Activated B cell treated with CpG ODN at 0.5 μM for 24 hours (primary cell): Measurements from ENCODE around the gene C21orf58. TPM values are rescaled to one million over a fixed set of nuclear protein-coding genes. Genes with fewer than 3 reads are reported as not detected.

ENCODE experiments used
- ATAC-seq: fragments of 200-7000 bp; cut with Tn5 transposase; one replicate; pipeline ENCODE4 v1.10.0; 2021; ENCODE audit warnings: low read depth, mild to moderate bottlenecking, moderate library complexity
- CTCF ChIA-PET: fragments of 350-600 bp; sonication (Branson Sonifier 250); formaldehyde crosslinking; loops from one replicate; lab custom pipeline; 2021; ENCODE audit warnings: antibody characterized with exemption; lab: Charles Lee
- POLR2A ChIA-PET: fragments of 350-600 bp; sonication (Branson Sonifier 250); formaldehyde crosslinking; loops from one replicate; lab custom pipeline; 2021; ENCODE audit warnings: antibody characterized with exemption; lab: Charles Lee
- DNase-seq: peaks from one replicate; pipeline ENCODE4 v3.0.0; 2022
- H3K27ac Mint-ChIP-seq: one replicate; pipeline ENCODE4 v1.8.0; 2020; ENCODE audit warnings: mixed read lengths
- H3K27me3 Mint-ChIP-seq: one replicate; pipeline ENCODE4 v1.8.0; 2021; ENCODE audit warnings: mixed read lengths
- H3K36me3 Mint-ChIP-seq: one replicate; pipeline ENCODE4 v1.8.0; 2021; ENCODE audit warnings: low read depth, mixed read lengths
- H3K4me1 Mint-ChIP-seq: one replicate; pipeline ENCODE4 v1.8.0; 2021; ENCODE audit warnings: mixed read lengths
- H3K4me3 Mint-ChIP-seq: one replicate; pipeline ENCODE4 v1.8.0; 2020; ENCODE audit warnings: mild to moderate bottlenecking, mixed read lengths
- H3K9me3 Mint-ChIP-seq: one replicate; pipeline ENCODE4 v1.8.0; 2020; ENCODE audit warnings: mixed read lengths
- intact Hi-C: fragments of 100-400 bp; cut with micrococcal nuclease; formaldehyde crosslinking; loops from one replicate; pipeline ENCODE4 v1.15.1; 2024
- total RNA-seq: library from RNA; stranded (reverse); gene quantifications from 2 replicates; pipeline ENCODE4 v1.2.3, GENCODE V29; 2022
- TF ChIP-seq, protein P1 (sequence below): fragments of 200-600 bp; IDR thresholded peaks from one replicate; pipeline ENCODE4 v1.8.0; 2022; ENCODE audit warnings: antibody characterized with exemption, mild to moderate bottlenecking

C21orf58 gene
- total RNA-seq, 1 donor from 2014 or later, result 4.7 TPM

DNA sequence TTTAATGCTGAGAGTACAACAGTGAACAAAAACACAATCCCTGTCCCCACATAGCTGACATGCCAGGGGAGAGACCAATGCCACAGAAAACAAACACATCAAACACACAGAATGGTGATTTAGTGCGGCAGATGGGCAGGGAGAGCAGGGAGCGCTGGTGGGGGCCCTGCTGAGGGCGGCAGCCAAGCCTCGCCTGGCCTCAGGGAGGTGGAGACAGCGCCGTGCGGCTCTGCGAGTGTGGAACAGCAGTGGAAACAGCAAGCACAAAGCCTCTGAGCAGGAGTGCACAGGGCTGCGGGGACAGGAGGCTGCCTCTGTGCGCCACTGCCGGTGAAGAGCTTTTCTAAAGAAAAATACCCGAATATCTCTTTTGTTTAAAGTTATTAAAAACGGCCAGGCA, 55.3 kb downstream of the C21orf58 start:
- intact Hi-C loops, result no loop called here
- no peak for DNase-seq
- Mint-ChIP-seq H3K4me3 (no peak overlapping the region), H3K27ac (no peak overlapping the region), H3K4me1 (no peaks in the 10 kb centered on the region), H3K27me3 (no peaks in the 10 kb centered on the region), H3K36me3 (peaks cover 84% of the 10 kb centered on the region), H3K9me3 (no peaks in the 10 kb centered on the region)
- ATAC-seq, result no peak
- TF ChIP-seq, protein P1, sequence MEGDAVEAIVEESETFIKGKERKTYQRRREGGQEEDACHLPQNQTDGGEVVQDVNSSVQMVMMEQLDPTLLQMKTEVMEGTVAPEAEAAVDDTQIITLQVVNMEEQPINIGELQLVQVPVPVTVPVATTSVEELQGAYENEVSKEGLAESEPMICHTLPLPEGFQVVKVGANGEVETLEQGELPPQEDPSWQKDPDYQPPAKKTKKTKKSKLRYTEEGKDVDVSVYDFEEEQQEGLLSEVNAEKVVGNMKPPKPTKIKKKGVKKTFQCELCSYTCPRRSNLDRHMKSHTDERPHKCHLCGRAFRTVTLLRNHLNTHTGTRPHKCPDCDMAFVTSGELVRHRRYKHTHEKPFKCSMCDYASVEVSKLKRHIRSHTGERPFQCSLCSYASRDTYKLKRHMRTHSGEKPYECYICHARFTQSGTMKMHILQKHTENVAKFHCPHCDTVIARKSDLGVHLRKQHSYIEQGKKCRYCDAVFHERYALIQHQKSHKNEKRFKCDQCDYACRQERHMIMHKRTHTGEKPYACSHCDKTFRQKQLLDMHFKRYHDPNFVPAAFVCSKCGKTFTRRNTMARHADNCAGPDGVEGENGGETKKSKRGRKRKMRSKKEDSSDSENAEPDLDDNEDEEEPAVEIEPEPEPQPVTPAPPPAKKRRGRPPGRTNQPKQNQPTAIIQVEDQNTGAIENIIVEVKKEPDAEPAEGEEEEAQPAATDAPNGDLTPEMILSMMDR, result no peak
- POLR2A ChIA-PET, result no interaction called here
- CTCF ChIA-PET, result no interaction called here

DNA sequence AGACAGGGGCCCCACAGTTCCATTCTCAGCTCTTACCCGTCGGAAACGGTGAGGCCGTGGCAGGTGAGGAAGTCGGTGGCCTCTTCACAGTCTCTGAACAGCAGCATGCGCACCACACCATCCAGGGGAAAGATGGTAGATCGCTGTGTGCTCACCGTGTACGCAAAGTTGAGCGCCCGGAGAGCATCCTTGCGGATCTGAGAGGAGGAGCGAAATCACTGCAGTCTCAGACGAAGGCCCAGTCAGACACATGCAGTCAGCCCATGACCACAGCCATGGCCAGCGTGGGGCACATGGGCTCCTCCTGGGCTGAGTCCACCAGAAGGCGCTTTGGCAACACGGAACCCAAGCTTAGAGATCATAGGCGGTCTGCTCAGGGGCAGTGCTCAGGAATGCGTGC, 56.7 kb downstream of the C21orf58 start:
- no peak overlapping the region for H3K27ac Mint-ChIP-seq
- ATAC-seq (no peak), DNase-seq (no peak)
- no peaks in the 10 kb centered on the region for H3K9me3 Mint-ChIP-seq
- TF ChIP-seq, protein P1, result no peak
- H3K27me3 Mint-ChIP-seq, result no peaks in the 10 kb centered on the region
- CTCF ChIA-PET, result no interaction called here
- H3K4me3 Mint-ChIP-seq, result no peak overlapping the region
- H3K4me1 Mint-ChIP-seq, result no peaks in the 10 kb centered on the region
- POLR2A ChIA-PET, result no interaction called here
- H3K36me3 Mint-ChIP-seq, result peaks cover 81% of the 10 kb centered on the region
- intact Hi-C loops, result no loop called here

DNA sequence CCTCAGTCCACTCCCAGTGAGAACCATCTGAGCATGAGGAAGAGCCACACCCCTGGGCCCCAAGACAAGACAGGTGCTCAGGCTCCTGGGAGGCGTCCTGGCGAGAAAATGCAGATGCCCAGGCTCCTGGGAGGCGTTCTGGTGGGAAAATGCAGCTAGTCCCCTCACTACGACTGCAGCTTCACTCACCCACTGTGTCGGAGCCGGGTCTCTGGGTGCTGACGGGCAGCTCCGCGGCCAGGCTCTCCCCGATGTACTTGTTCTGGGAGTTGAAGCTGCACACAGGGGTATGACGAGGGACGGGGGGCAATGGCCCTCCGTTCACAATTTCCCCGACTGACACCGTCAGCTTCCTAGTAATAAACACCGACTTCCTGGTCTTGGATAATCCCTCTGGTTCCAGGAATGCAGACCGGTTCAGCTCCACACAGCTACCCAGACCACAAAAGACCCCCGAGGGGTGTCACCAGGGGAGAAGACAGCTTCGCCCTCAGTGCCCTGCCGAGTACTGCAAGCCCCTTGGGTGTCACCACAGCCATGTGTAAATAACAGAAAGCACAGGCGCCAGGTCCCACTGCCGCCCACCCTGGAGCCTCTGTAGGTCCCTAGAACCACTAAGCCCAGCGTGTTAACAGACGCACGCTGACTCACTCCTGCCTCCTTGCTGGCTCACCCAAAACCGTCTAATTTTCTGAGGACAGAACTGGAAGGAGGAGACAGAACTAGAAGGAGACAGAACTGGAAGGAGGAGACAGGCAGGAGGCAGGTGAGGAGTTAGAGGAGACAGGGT, 57.7 kb downstream of the C21orf58 start:
- peaks cover 85% of the 10 kb centered on the region for H3K36me3 Mint-ChIP-seq
- TF ChIP-seq, protein P1, result no peak
- ATAC-seq (no peak), DNase-seq (no peak)
- CTCF ChIA-PET, result no interaction called here
- no peak overlapping the region for H3K4me3 Mint-ChIP-seq
- H3K9me3 Mint-ChIP-seq, result no peaks in the 10 kb centered on the region
- H3K4me1 Mint-ChIP-seq, result no peaks in the 10 kb centered on the region
- POLR2A ChIA-PET, result no interaction called here
- intact Hi-C loops, result no loop called here
- no peak overlapping the region for H3K27ac Mint-ChIP-seq
- H3K27me3 Mint-ChIP-seq, result no peaks in the 10 kb centered on the region

DNA sequence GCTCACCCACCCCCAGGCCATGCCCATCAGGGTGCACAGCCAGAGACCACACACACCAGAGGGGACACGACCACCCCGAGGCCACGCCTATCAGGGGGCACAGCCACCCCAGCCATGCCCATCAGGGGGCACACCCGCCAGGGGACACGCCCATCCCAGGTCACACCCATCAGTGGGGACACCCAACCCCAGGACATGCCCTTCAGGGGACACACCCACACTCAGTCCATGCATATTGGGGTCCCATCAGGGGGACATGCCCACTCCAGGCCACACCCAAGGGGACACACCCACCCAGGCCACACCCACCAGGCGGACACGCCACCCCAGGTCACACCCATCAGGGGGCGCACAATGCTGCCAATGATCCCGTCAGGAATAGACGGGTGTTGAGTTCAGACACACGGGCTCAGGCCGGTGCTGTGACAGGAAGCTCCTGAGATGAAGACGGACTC, 59.0 kb downstream of the C21orf58 start:
- ChIA-PET CTCF (no interaction called here), POLR2A (no interaction called here)
- ATAC-seq (no peak), DNase-seq (no peak)
- intact Hi-C loops, result no loop called here
- no peak overlapping the region for H3K27ac Mint-ChIP-seq
- no peaks in the 10 kb centered on the region for H3K9me3 Mint-ChIP-seq
- no peaks in the 10 kb centered on the region for H3K27me3 Mint-ChIP-seq
- H3K4me1 Mint-ChIP-seq, result no peaks in the 10 kb centered on the region
- H3K36me3 Mint-ChIP-seq, result peaks cover 80% of the 10 kb centered on the region
- no peak overlapping the region for H3K4me3 Mint-ChIP-seq
- TF ChIP-seq, protein P1, result no peak

DNA sequence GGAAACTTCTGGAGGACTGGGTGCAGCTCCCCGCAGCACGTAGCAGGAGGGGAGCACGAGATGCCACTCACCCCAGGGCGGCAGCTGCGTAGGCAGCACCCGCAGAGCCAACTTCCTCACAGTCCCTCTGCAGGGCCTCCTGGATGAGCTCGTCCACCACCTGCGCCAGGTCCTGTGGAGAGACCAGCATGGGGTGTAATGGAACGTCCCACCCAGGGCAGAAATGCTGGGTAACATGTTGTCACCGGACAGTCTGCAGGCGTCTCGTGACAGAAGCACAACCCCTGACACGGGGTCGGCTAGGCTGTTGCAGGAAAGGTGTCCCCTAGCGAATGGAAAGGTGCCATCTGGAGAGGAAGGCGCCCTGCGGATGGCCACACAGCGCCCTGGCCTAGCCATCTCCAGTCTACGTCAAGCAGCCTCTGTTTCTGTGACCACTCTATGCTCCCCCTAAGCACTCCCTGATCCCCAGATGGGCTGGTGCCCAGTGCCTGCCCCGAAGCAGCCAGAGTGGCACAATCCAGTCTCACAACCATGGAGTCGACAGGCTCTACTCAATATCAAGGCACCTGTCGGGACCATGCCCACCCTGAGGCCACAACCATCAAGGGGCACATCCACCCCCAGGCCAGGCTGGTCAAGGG, 59.5 kb downstream of the C21orf58 start:
- Mint-ChIP-seq H3K27me3 (no peaks in the 10 kb centered on the region), H3K9me3 (no peaks in the 10 kb centered on the region), H3K27ac (no peak overlapping the region), H3K36me3 (peaks cover 78% of the 10 kb centered on the region), H3K4me3 (no peak overlapping the region), H3K4me1 (no peaks in the 10 kb centered on the region)
- no peak for DNase-seq
- ATAC-seq, result no peak
- ChIA-PET POLR2A (no interaction called here), CTCF (no interaction called here)
- TF ChIP-seq, protein P1, result no peak
- intact Hi-C loops, result no loop called here
